GM23338 (cell line): Measurements from ENCODE around the gene IER5L. TPM values are rescaled to one million over a fixed set of nuclear protein-coding genes. Genes with fewer than 3 reads are reported as not detected.

ENCODE experiments used
- ATAC-seq: fragments of 200-7000 bp; cut with Tn5 transposase; 3 replicates; pipeline ENCODE4 v1.9.1; 2020
- DNase-seq: peaks from one replicate; pipeline ENCODE4 v3.0.0-alpha.2; 2015; ENCODE audit warnings: low spot score
- H2AFZ ChIP-seq: fragments of 200-600 bp; sonication (generic); 2 replicates; pipeline ENCODE4 v1.8.0; 2016; ENCODE audit warnings: antibody characterized with exemption, mild to moderate bottlenecking, moderate library complexity
- H3F3A ChIP-seq: fragments of 200-600 bp; sonication (generic); replicated peaks from 2 replicates; pipeline ENCODE4 v1.8.0; 2017; ENCODE audit warnings: antibody characterized with exemption, mixed run types, low read depth
- H3K27ac ChIP-seq: fragments of 200-600 bp; sonication (generic); 2 replicates; pipeline ENCODE4 v1.6.1; 2016; ENCODE audit warnings: low read depth
- H3K27me3 ChIP-seq: fragments of 200-600 bp; sonication (generic); 2 replicates; pipeline ENCODE4 v1.8.0; 2016; ENCODE audit warnings: mild to moderate bottlenecking, mixed run types, moderate library complexity; ENCODE audit not compliant: insufficient read depth
- H3K36me3 ChIP-seq: fragments of 200-600 bp; sonication (generic); 2 replicates; pipeline ENCODE4 v1.8.0; 2016; ENCODE audit warnings: mild to moderate bottlenecking; ENCODE audit not compliant: insufficient read depth
- H3K4me1 ChIP-seq: fragments of 200-600 bp; sonication (generic); 2 replicates; pipeline ENCODE4 v1.8.0; 2016; ENCODE audit warnings: mild to moderate bottlenecking, moderate library complexity; ENCODE audit not compliant: insufficient read depth
- H3K4me2 ChIP-seq: fragments of 200-600 bp; sonication (generic); 2 replicates; pipeline ENCODE4 v1.7.1; 2017; ENCODE audit warnings: mixed run types
- H3K4me3 ChIP-seq: fragments of 200-600 bp; sonication (generic); 2 replicates; pipeline ENCODE4 v1.6.1; 2016; ENCODE audit warnings: mixed run types
- H3K79me2 ChIP-seq: fragments of 200-600 bp; sonication (generic); replicated peaks from 2 replicates; pipeline ENCODE4 v1.8.0; 2017; ENCODE audit warnings: mild to moderate bottlenecking; ENCODE audit not compliant: insufficient read depth
- H3K9me2 ChIP-seq: fragments of 200-600 bp; sonication (generic); 2 replicates; pipeline ENCODE4 v1.8.0; 2017; ENCODE audit not compliant: insufficient read depth
- H4K20me1 ChIP-seq: fragments of 200-600 bp; sonication (generic); replicated peaks from 2 replicates; pipeline ENCODE4 v1.8.0; 2017; ENCODE audit warnings: mild to moderate bottlenecking; ENCODE audit not compliant: insufficient read depth
- H3K27ac Mint-ChIP-seq: 2 replicates; pipeline ENCODE4 v1.8.0; 2020; ENCODE audit warnings: inconsistent platforms, mild to moderate bottlenecking, moderate library complexity, mixed read lengths
- H3K27me3 Mint-ChIP-seq: 3 replicates; pipeline ENCODE4 v1.8.0; 2022; ENCODE audit warnings: low read depth, mild to moderate bottlenecking, moderate library complexity, mixed read lengths, inconsistent platforms; ENCODE audit not compliant: insufficient read depth, poor library complexity
- H3K36me3 Mint-ChIP-seq: 3 replicates; pipeline ENCODE4 v1.8.0; 2021; ENCODE audit warnings: low read depth, mild to moderate bottlenecking, inconsistent platforms, moderate library complexity, mixed read lengths
- H3K4me1 Mint-ChIP-seq: 3 replicates; pipeline ENCODE4 v1.8.0; 2020; ENCODE audit warnings: mild to moderate bottlenecking, inconsistent platforms, mixed read lengths
- H3K4me3 Mint-ChIP-seq: 3 replicates; pipeline ENCODE4 v1.8.0; 2021; ENCODE audit warnings: moderate library complexity, mild to moderate bottlenecking, inconsistent platforms, mixed read lengths
- H3K9me3 Mint-ChIP-seq: 3 replicates; pipeline ENCODE4 v1.8.0; 2020; ENCODE audit warnings: moderate library complexity, mild to moderate bottlenecking, inconsistent platforms, mixed read lengths
- polyA plus RNA-seq: library from polyadenylated mRNA; unstranded; fragments of >200 nt; fragmentation: Nextera tagmentation; extraction: Ambion mirVana; gene quantifications from 2 replicates; pipeline ENCODE4 v1.2.1, GENCODE V29; 2016
- total RNA-seq: library from RNA; depleted of rRNA; stranded (reverse); fragments of >200 nt; shearing (Covaris generic); gene quantifications from 2 replicates; pipeline ENCODE4 v1.2.3, GENCODE V29; 2014
- TF ChIP-seq, protein P1 (sequence below), 2 experiments: fragments of 200-600 bp in 1 of 2; sonication (generic) in 1 of 2; conservative IDR thresholded peaks; 2 replicates each; pipeline versions ENCODE4 v1.5.1 to v1.6.1; 2016 to 2017; ENCODE audit warnings: antibody characterized with exemption in 2 of 2, low read depth in 2 of 2, mild to moderate bottlenecking in 2 of 2, moderate library complexity in 1 of 2
- TF ChIP-seq, protein P2 (sequence below): fragments of 250-450 bp; sonication (Bioruptor Pico); IDR thresholded peaks from 2 replicates; pipeline ENCODE4 v1.5.0; 2020; ENCODE audit warnings: mild to moderate bottlenecking, moderate library complexity

The IER5L gene
- total and polyA plus RNA-seq, 2 experiments from 2014 or later: 0.19 to 0.90 TPM

DNA sequence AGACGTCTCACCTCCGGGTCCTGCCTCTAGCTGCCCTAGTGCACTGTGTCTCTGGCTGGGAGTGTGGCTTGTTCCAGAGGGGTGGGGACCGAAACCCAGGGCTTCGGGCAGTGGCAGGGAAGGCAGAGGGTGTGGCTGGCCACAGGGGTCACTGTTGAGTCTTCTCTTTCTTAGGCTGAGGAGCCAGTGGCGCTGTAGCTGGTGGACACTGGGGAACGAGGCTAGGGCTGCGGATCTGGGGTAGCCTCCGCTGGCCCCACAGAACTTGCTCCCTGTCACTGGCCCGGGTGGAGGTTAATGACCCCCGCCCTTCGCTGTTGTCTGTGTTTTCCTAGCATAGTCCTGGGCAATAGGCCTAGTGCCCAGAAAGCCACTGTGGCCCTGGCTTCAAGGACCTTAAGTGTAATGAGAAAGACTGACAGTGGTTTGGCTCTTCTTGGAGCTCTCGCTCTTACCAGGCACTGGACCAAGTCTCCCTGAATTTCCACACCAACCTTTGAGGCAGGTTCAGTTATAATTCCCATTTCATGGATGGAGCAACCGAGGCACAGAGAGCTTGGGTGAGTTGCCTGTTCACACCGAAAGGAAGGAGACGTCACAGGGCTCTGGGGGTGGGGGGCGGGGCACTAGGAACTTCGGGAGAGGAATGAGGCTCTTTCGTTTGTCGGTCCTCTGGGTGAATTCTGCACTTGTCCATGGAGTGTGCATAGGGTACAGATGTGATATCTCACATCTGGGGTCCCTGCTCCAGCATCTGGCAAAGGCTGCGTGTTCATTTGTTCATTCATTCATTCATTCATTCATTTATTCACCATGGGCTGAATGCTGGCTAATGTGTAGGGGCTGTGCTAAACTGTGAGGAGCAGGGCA, 4.8 kb upstream of the IER5L start:
- peaks cover 55% of the 10 kb centered on the region for H3K27me3 ChIP-seq
- H3K27ac Mint-ChIP-seq: no peak overlapping the region

More for the DNA sequence above, 4.8 kb upstream of the IER5L start:
- H3K79me2 ChIP-seq: no peaks in the 10 kb centered on the region
- peak; percentile 93 for DNase-seq
- peaks cover 15% of the 10 kb centered on the region; the same call in 1 of the 2 replicates for H3F3A ChIP-seq
- TF ChIP-seq, protein P1, sequence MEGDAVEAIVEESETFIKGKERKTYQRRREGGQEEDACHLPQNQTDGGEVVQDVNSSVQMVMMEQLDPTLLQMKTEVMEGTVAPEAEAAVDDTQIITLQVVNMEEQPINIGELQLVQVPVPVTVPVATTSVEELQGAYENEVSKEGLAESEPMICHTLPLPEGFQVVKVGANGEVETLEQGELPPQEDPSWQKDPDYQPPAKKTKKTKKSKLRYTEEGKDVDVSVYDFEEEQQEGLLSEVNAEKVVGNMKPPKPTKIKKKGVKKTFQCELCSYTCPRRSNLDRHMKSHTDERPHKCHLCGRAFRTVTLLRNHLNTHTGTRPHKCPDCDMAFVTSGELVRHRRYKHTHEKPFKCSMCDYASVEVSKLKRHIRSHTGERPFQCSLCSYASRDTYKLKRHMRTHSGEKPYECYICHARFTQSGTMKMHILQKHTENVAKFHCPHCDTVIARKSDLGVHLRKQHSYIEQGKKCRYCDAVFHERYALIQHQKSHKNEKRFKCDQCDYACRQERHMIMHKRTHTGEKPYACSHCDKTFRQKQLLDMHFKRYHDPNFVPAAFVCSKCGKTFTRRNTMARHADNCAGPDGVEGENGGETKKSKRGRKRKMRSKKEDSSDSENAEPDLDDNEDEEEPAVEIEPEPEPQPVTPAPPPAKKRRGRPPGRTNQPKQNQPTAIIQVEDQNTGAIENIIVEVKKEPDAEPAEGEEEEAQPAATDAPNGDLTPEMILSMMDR (conservative IDR thresholded peaks at IDR 0.05; ENCODE audit: low read depth in 2 of 2): peak; percentile 68 to 80
- TF ChIP-seq, protein P2, sequence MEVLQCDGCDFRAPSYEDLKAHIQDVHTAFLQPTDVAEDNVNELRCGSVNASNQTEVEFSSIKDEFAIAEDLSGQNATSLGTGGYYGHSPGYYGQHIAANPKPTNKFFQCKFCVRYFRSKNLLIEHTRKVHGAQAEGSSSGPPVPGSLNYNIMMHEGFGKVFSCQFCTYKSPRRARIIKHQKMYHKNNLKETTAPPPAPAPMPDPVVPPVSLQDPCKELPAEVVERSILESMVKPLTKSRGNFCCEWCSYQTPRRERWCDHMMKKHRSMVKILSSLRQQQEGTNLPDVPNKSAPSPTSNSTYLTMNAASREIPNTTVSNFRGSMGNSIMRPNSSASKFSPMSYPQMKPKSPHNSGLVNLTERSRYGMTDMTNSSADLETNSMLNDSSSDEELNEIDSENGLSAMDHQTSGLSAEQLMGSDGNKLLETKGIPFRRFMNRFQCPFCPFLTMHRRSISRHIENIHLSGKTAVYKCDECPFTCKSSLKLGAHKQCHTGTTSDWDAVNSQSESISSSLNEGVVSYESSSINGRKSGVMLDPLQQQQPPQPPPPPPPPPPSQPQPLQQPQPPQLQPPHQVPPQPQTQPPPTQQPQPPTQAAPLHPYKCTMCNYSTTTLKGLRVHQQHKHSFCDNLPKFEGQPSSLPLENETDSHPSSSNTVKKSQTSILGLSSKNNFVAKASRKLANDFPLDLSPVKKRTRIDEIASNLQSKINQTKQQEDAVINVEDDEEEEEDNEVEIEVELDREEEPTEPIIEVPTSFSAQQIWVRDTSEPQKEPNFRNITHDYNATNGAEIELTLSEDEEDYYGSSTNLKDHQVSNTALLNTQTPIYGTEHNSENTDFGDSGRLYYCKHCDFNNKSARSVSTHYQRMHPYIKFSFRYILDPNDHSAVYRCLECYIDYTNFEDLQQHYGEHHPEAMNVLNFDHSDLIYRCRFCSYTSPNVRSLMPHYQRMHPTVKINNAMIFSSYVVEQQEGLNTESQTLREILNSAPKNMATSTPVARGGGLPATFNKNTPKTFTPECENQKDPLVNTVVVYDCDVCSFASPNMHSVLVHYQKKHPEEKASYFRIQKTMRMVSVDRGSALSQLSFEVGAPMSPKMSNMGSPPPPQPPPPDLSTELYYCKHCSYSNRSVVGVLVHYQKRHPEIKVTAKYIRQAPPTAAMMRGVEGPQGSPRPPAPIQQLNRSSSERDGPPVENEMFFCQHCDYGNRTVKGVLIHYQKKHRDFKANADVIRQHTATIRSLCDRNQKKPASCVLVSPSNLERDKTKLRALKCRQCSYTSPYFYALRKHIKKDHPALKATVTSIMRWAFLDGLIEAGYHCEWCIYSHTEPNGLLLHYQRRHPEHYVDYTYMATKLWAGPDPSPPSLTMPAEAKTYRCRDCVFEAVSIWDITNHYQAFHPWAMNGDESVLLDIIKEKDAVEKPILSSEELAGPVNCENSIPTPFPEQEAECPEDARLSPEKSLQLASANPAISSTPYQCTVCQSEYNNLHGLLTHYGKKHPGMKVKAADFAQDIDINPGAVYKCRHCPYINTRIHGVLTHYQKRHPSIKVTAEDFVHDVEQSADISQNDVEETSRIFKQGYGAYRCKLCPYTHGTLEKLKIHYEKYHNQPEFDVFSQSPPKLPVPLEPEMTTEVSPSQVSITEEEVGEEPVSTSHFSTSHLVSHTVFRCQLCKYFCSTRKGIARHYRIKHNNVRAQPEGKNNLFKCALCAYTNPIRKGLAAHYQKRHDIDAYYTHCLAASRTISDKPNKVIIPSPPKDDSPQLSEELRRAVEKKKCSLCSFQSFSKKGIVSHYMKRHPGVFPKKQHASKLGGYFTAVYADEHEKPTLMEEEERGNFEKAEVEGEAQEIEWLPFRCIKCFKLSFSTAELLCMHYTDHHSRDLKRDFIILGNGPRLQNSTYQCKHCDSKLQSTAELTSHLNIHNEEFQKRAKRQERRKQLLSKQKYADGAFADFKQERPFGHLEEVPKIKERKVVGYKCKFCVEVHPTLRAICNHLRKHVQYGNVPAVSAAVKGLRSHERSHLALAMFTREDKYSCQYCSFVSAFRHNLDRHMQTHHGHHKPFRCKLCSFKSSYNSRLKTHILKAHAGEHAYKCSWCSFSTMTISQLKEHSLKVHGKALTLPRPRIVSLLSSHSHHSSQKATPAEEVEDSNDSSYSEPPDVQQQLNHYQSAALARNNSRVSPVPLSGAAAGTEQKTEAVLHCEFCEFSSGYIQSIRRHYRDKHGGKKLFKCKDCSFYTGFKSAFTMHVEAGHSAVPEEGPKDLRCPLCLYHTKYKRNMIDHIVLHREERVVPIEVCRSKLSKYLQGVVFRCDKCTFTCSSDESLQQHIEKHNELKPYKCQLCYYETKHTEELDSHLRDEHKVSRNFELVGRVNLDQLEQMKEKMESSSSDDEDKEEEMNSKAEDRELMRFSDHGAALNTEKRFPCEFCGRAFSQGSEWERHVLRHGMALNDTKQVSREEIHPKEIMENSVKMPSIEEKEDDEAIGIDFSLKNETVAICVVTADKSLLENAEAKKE: no peak
- peaks cover 6% of the 10 kb centered on the region; the same call in 1 of the 2 replicates for H3K4me1 ChIP-seq
- H3K4me3 ChIP-seq: no peak overlapping the region
- H4K20me1 ChIP-seq: peaks cover 29% of the 10 kb centered on the region
- no peak overlapping the region for H3K27ac ChIP-seq
- H2AFZ ChIP-seq: no peak overlapping the region
- H3K9me3 Mint-ChIP-seq: no peaks in the 10 kb centered on the region; the same call in 2 of the 3 replicates
- H3K36me3 Mint-ChIP-seq: no peaks in the 10 kb centered on the region
- H3K4me3 Mint-ChIP-seq: no peak overlapping the region
- H3K4me1 Mint-ChIP-seq: peaks cover 17% of the 10 kb centered on the region
- no peaks in the 10 kb centered on the region for H3K36me3 ChIP-seq
- no peak overlapping the region for H3K4me2 ChIP-seq
- H3K9me2 ChIP-seq: no peaks in the 10 kb centered on the region
- H3K27me3 Mint-ChIP-seq: peaks cover 67% of the 10 kb centered on the region
- peak; percentile 35 for ATAC-seq
